GM19035 (cell line): Measurements from ENCODE around the gene CSK.
A peak's percentile ranks its signal among the peaks of the same experiment; 100 is the strongest.

Experiments
- ATAC-seq: cut with Tn5 transposase; IDR thresholded peaks from one replicate; pipeline ENCODE4 v1.9.1; 2021; ENCODE audit not compliant: unreplicated experiment

CSK gene

DNA sequence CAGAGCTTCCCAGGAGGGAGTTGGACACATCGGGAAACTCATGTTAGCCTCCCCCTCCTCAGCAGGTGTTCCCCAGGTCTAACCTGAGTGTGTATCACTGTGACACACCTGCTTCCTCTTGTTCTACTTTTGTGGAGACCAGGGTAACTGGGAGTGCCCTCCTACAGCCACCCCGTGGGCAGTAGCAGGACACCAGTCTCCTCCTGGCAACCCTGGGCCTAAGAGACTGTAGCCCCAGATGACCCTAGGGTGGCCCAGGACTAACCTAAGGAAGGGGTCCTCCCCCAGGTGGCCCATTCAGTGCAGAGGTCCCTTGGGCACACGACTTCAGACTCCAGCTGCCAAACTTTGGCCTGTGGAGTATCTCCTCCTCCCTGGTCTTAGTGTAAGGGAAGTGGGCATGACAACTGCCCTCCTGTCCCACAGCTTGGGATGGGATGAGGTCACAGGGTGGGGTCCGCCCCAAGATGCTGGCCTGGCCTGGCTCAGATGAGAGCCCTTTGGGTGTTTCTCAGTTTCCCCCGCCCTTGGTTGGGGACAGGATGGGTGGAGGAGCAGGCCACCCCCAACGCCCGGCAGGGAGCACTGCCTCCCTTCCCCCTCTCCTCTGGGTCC, 4.8 kb downstream of the CSK start:
- no peak for ATAC-seq

DNA sequence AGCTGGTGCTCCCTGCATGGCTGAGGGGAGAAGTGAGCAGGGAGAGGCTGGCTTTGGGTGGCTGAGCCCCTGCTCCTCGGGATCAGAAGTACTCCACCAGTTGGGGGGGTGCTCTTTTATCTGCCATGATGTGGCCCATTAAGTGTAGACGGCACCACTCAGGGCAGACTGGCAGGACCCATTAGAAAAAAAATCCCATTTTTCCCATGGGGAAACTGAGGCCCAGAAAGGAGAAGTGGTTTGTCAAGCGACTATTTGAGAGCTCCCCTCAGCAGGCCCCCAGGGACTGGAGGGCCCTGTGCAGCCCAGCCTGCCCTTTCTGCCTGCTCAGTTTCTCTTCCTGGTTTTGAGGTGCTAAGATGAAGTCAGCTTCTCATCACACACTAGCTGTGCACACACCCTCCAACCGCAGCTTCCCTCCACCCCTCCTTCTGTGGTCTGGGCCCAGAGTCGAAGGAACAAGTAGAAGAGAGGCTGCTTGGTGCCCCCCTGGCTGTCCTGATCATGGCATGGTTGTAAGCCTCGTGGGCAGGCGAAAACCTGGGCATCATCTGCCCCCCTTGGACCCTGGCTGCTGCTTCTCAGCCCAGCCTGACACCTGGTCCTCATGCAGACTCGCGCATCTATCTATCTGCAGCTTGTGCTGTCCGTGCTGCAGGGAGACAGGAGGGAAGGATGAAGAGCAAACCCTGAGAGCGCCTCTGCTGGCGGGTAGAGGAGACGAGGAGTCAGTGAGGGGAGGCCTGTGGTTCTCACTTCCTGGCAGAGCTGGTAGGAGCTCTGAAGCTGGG, 5.6 kb downstream of the CSK start:
- peak; percentile 43 for ATAC-seq

DNA sequence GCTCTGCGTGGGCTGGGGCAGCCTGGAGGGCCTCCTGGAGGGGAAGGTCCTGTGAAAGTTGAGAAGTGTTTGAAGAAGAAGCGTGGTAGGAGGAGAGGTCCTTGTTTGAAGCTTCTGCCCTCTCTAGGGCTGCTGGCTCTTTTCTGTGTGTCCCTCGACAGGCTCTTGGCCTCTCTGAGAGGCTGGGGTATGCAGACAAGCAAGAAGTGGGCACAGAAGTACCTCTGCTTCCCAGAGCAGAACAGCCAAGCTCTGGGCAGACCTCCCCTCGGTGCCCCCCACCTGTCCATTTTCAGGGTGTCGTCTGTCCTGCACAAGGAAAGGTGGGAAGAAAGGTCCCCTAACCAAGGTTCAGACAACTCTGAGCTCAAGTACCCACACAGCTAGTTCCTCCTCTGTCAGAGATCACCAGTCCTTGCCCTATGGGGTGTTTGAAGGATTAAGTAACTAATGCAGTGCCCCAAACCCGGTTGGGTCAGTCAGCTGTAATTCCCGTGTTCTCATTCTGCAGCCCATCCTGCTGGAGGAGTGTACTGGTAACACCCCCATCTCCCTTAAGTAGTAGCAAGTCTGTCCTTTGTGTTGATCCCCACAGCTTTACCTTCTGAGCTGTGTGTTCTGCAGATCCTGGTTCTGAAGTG, 6.3 kb downstream of the CSK start:
- no peak for ATAC-seq

DNA sequence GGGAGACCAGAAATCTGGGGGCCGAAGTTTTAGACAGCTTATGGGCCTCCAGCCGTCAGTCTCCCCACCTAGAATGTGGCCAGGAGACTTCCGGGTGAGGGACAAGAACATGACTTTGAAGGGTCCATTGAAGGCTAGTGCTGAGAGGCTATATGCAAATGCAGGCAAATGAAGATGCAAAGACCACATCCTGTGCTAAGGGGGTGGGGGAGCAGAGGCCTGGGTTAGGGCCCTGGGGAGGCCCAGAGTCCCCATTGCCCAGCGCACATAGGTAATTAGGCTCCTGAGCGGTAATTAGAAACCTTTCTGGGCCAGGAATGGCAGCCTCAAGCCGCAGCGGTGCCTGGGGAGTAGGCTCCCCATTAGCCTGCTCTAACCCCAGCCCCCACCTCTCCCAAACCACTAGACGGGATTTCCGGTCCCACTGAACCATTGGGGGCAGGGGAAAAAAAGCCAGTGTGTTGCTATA, 6.8 kb downstream of the CSK start:
- peak; percentile 33 for ATAC-seq

DNA sequence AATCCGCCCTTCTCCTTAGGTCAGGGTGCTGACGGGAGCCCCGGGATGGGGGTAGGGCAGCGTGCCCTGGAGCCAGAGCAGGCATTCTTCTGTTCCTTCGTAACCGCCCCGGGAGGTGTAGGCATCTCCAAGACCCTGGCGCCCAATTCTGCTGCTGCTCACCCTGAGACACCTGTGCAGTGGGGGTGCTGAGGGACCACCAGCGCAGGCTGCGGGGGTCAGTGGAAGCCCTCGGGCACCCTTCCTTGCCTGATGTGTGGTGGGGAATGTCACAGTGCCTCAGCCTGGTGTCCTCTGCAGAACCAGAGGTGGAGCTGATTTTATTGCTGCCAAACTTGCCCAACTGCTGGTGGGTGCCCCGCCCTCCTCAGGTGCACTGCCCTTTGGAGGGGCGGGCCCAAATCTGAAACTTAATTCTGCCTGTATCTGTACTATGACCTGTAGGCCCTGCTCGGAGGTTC, 7.3 kb downstream of the CSK start:
- no peak for ATAC-seq

DNA sequence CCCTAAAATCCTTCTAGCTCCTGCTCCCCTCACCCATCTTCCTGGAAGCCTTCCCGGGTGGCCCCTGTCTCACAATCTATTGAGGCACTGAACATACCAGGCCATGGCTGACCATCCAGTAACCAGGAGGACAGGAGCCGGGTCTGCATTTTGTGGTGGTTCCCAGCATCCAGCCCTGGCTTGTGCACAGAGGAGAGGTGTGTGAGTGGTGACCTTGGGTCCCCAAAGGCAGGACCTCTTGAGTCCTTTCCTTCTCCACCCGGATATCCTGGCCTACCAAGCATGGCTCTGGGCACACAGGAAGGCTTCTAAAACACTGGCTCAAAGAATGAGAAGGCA, 7.8 kb downstream of the CSK start:
- ATAC-seq = no peak

DNA sequence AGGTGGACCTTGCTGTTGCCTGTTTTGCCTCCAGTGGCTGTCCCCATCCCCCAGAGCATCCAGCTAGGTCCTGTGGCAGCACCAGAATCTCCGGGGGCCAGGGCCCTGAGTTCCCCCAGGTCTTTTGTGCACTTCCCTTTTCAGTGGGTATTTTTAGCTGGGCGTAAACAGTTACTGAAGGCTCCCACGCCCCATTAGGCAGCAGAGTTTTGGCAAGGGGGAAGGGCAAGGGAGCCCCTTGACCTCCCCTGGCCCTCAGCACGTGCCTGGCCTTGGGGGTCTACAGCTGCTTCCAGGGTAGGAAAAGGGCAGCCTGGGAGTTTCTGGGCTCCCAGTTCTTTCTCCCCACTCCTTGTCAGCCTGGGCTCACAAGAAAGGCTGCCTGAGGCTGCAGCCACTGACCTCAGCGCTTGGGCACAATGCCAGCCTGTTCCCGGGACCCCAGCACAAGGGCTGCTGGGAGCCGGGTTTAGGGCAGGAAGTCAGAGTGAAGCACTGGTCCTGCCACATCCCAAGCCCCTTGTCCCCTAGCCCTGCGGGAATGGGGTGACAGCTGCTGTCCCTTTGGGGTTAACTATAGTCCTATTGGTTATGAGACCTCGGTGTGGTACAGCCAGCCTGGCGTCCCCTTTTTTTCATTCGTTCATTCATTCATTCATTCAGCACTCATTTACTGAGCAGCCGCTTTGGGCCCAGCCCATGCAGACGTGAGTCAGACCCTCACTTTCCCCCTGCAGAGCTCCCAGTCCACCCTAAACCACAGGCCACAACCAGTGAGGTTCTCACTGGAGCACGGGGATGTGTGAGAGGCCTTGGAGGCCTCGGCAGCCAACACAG, 8.4 kb downstream of the CSK start:
- no peak for ATAC-seq

DNA sequence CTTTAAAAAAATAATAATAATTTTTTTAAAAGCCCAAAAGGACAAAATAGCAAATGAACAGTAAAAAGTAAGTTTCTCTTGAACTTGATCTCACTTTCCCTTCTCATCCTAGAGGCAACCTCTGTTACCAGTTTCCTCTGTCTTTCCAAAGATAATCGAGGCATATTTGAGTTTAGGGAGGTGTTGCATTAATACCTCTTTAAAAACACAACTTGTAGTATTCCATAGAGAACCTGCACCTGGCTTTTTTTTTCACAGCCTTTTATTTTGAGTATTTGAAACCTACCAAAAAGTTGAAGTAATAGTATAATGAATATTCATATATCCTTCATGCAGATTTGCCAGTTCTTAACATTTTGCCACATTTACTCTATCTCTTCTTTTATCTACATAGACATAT, 9.1 kb downstream of the CSK start:
- ATAC-seq = no peak

DNA sequence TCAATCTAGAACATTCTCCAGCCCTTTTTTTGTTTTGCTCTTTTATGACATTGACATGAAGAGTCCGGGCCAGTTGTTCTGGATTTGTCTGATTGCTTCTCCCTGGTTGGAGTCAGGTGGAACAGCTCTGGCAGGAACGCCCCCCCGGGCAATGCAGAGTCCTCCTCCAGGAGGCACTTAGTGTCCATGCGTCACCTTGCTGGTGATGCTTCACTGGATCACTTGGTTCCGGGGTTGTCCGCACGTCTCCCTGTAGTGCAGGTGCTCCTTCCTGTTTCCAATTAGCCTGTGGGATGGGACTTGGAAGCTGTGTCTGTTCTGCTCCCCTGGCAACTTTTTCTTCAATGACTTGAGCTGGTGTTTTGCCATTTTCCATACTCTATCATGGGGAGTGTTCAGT, 9.8 kb downstream of the CSK start:
- no peak for ATAC-seq

DNA sequence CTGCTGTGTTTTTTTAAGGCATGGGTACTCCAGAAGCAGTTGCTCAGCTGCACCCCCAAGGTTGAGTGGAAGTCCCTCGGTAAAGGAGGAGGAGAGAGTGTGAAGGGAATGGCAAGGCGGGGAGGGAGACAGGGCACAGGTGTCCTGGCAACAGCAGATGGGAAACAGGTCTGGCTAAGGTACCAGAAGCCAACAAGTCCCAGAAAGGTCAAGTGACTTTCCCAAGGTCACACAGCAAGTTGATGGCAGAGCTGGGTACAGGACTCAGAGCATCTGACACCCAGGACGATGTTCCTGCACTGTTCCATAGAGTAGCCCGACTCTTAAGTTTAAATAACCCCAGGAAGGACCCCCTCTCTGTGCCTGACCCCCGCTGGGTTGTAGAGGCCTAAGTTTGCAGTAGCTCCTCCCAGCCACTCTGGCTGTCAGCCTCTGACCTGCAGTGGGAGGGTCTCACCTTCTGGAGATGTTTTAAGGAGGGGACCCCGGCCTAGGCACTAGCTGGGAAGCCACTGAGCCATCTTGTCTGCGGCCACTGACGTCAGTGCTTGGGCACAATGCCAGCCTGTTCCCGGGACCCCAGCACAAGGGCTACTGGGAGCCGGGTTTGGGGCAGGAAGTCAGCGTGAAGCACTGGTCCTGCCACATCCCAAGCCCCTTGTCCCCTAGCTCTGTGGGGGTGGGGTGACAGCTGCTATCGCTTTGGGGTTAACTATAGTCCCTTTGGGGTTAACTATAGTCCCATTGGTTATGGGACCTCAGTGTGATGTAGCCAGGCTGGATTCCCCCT, 10.5 kb downstream of the CSK start:
- ATAC-seq = no peak

DNA sequence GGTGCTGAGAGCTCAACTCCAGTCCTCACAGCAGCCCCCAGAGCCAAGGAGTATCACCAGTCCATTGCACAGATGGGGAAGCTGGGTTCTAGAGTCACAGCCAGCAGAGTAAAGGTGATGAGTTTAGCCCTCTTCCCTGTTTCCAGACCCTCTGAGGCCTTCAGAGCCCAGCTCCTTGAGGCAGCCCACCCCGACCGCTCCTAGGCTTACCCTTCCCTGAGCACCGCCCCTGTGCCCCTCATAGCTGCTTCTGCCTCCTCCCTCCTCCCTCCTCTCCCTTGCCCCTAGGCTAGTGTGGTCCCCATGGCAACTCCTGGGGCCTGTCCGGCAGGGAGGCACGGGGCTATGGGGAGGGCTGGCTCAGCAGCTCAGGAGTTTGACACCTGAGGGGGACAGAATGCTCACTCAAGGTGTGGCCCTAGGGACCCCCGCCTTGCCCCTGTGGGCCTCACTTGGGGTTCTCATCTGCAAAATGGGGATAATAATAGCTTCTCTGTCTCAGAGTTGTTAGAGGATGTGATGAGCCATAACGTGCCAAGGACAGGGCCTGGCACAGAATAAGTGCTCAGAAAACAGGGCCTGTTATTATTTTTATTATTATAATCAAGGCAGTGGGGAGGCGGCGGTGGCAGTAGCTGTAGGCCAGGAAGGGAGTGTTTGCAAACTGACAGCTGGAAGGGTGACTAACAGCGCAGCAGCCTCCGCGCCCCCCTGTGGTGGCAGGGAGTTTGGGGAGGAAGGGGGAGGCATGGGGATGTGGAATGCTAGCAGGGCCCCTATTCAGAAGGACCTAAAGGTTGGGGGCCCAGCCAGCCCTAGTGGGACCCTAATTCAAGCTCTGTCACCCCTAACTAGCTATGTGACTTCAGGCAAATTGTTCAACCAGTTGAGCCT, 11.5 kb downstream of the CSK start:
- no peak for ATAC-seq

DNA sequence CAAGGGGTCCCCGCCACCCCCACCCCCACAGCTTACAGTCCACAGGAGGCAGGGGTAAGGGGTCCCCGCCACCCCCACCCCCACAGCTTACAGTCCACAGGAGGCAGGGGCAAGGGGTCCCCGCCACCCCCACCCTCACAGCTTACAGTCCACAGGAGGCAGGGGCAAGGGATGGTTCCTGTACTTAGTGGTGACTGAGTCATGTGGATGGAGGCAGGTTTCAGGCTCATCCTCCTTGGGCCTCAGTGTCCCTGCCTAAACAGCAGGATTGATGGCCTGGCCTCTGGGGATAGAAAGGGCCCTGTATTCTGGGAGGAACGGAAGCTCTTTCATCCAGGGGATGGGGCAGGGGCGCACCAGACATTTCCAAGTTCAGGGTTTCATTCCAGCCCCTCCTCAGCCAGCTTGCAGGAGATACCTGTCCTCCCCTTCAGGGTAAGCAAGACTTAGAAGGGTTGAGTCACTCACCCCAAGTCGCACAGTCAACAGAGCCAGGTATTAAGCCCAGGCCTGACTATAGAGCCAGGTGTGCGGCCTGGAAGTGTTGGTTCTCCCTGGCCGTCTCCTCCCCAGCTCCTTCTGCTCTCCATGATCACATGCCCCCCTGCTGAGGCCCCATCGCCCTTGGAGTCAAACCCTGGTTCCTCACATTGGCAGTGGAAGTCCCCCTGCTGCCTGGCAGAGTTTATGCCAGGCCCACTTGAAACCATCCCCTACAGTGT, 12.5 kb downstream of the CSK start:
- ATAC-seq = no peak

DNA sequence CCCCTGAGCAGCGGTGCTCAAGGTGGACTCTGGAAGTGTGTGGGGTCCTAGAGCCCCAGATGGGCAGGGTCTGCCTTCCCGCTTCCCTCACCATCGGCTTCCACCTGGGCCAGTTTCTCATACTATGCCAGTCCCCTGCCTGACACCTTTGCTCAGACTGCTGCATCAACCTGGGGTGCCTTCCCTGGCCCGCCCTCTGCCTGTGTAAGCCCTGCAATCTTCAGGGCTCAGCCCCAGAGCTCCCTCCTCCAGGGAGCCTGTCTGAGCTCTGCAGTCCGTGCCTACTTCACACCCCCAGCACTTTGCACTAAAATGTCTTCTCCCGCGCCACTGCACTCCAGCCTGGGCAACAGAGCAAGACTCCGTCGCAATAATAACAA, 13.1 kb downstream of the CSK start:
- no peak for ATAC-seq

DNA sequence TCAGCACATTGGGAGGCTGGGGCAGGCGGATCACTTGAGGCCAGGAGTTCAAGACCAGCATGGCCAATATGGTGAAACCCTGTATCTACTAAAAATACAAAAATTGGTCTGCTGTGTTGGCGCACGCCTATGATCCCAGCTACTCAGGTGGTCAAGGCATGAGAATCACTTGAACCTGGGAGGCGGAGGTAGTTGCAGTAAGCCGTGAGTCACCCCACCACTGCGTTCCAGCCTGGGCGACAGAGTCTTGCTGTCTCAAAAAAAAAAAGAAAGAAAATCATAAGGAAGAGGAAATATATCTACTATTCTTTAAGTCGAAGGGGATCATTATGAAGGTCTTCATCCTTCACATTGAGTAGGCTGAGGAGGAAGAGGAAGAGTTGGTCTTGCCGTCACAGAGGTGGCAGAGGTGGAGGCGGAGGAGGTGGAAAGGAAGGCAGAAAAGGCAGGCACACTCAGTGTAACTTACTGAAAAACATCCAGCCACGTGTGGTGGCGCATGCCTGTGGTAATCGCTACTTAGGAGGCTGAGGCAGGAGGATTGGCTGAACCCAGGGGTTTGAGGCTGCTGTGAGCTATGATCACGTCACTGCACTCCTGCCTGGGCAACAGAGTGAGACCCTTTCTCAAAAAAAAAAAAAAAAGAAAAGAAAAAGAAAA, 14.2 kb downstream of the CSK start:
- ATAC-seq = no peak

DNA sequence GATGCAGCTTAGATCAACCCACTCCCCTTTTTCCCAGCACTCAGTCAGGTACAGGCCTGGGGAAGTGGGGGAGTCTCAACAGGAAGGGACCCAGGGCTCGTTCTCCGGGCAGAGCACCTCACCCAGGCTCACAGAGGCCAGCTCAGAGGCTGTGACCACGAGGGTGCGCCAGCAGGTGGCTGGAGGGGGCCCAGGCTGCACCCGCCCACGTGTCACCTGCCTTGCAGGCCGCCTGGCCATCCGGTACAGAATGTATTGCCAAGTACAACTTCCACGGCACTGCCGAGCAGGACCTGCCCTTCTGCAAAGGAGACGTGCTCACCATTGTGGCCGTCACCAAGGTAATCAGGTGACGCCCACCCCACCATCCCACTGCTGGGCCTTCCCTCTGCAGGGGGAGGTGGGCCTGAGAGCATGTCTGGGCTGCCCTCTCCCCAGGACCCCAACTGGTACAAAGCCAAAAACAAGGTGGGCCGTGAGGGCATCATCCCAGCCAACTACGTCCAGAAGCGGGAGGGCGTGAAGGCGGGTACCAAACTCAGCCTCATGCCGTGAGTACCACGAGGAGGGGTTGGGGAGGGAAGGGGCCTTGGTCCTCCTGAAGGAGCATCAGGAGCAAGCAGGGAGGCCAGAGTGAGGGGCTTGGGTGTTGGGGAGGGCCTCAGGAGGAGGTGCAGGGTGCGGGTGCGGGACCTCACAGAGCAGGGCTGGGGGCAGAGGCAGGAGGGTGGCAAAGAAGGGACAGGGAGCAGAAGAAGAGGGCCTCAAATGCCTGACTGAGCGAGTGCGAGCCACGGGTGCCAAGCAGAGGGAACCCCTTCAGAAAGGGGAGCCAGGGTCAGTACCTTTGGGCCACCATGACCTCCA, 16.7 kb downstream of the CSK start:
- ATAC-seq = no peak

DNA sequence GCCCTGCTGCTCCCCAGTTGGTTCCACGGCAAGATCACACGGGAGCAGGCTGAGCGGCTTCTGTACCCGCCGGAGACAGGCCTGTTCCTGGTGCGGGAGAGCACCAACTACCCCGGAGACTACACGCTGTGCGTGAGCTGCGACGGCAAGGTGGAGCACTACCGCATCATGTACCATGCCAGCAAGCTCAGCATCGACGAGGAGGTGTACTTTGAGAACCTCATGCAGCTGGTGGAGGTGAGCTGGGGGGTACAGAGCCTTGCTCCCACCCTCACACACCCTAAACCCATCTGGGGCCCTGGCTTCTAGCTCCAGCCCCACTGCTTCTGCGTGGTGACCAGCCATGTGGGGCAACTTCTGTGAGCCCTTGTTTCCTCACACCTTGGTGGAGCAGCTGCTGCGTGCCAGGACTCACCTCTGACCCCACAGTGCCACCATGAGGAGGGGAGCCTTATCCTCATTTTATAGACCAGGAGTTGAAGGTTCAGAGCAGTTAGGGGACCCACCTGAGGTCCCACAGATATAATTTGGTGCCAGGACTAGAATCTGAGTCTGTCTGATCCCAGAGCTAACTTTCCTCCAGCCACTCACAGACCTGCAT, 17.5 kb downstream of the CSK start:
- ATAC-seq = peak; percentile 16
